ENCODE results near the gene FAM110D.

FAM110D gene

DNA sequence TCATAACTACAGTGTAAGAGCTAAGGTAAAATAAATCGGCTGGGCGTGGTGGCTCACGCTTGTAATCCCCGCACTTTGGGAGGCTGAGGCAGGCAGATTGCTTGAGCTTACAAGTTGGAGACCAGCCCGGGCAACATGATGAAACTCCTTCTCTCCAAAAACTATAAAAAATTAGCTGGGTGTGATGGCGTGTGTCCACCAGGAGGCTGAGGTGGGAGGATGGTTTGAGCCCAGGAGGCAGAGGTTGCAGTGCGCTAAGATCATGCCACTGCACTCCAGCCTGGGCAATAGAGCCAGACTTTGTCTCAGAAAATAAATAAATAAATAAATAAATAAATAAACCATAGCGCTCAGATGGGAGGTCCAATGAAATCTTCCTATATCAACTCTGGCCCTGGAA, 16.7 kb upstream of the FAM110D start:
- Histone ChIP-seq H3K4me3 (ENCODE audit: low read length) (no peak overlapping the region), H3K4ac (ENCODE audit: low read depth, low read length) (no peak overlapping the region), H3K56ac (ENCODE audit: low read length) (no peak overlapping the region), H4K5ac (ENCODE audit: low read length) (no peak overlapping the region), H3K4me1 (ENCODE audit: control insufficient read depth, low read depth, low read length) (no peaks in the 10 kb centered on the region), H3K79me2 (ENCODE audit: control insufficient read depth, insufficient read depth, low read length) (no peaks in the 10 kb centered on the region), H3K23ac (ENCODE audit: low read length) (no peak overlapping the region), H4K8ac (ENCODE audit: low read depth, low read length) (no peak overlapping the region), H2AK5ac (ENCODE audit: low read length) (no peak overlapping the region), H3K18ac (ENCODE audit: low read length) (no peak overlapping the region), H3K36me3 (ENCODE audit: control insufficient read depth, insufficient read depth, low read length) (no peaks in the 10 kb centered on the region), H3K79me1 (ENCODE audit: low read length) (no peaks in the 10 kb centered on the region), H2BK5ac (ENCODE audit: low read length) (no peak overlapping the region), H3K27me3 (ENCODE audit: insufficient read depth, low read length, poor library complexity) (no peaks in the 10 kb centered on the region), H3K27ac (ENCODE audit: low read depth, low read length) (no peak overlapping the region), H2BK120ac (ENCODE audit: low read depth, low read length) (no peak overlapping the region), H2BK15ac (replicated peaks; ENCODE audit: low read depth) (no peak overlapping the region), H3K4me2 (ENCODE audit: low read length) (no peak overlapping the region), H3K9ac (ENCODE audit: low read length) (no peak overlapping the region)
- no peak for DNase-seq
- no CpG with 5 or more reads among the region's 8 CpGs for WGBS (ENCODE audit: extremely low coverage, insufficient coverage, low lambda C conversion rate)

DNA sequence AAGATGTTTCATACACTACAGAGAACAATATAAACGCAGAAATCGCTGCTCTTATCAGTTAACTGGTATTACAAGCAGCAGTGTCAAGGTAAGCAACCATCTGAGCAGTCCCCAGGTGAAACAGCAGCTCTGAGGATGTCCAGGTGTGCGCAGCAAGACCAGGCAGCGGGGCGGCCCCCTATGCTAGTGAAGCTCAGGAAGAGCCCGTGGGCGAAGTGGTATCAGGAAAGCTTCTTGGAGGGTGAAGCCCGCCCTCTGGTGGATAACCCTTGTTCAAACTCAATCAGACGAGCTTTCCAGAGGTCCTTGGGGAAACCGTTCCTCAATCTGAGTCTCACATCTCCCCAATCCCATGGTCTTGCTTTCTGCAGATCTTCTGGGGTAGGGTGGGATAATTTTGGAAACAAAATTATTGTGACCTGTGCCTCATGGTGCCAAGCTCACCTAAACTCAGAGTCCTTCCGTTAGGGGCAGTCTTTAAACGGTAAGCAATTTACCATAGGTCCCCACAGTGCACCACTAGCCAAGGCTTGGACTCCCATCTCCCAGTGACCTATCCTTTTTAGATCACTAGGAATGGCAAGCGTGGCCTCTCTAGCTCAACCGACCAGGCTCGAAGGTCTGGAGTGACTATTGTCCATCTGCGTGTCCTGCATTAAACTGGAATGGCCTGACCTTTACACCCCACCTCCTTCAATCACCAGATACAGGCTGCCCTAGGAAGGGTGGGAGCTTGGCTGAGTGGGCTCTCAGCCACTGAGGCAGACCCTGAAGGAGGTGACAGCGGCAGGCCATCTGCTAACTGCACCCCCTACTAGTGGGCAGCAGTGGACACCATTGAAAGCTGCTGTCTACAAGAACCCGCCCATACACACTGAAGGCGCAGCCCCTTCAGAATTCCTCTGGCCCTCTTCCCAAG, 13.6 kb upstream of the FAM110D start:
- Histone ChIP-seq H3K23ac (ENCODE audit: low read length) (no peak overlapping the region), H4K8ac (ENCODE audit: low read depth, low read length) (no peak overlapping the region), H2BK15ac (replicated peaks; ENCODE audit: low read depth) (no peak overlapping the region), H3K79me2 (ENCODE audit: control insufficient read depth, insufficient read depth, low read length) (no peaks in the 10 kb centered on the region), H2AK5ac (ENCODE audit: low read length) (no peak overlapping the region), H3K79me1 (ENCODE audit: low read length) (no peaks in the 10 kb centered on the region), H3K4ac (ENCODE audit: low read depth, low read length) (no peak overlapping the region), H3K9ac (ENCODE audit: low read length) (no peak overlapping the region), H3K4me1 (ENCODE audit: control insufficient read depth, low read depth, low read length) (no peaks in the 10 kb centered on the region), H3K56ac (ENCODE audit: low read length) (no peak overlapping the region), H4K5ac (ENCODE audit: low read length) (no peak overlapping the region), H3K27me3 (ENCODE audit: insufficient read depth, low read length, poor library complexity) (no peaks in the 10 kb centered on the region), H3K36me3 (ENCODE audit: control insufficient read depth, insufficient read depth, low read length) (no peaks in the 10 kb centered on the region), H2BK5ac (ENCODE audit: low read length) (no peak overlapping the region), H2BK120ac (ENCODE audit: low read depth, low read length) (no peak overlapping the region), H3K27ac (ENCODE audit: low read depth, low read length) (no peak overlapping the region), H3K4me2 (ENCODE audit: low read length) (no peak overlapping the region), H3K4me3 (ENCODE audit: low read length) (no peak overlapping the region), H3K18ac (ENCODE audit: low read length) (no peak overlapping the region)
- WGBS (ENCODE audit: extremely low coverage, insufficient coverage, low lambda C conversion rate): no CpG with 5 or more reads among the region's 19 CpGs
- DNase-seq: peak; percentile 89

DNA sequence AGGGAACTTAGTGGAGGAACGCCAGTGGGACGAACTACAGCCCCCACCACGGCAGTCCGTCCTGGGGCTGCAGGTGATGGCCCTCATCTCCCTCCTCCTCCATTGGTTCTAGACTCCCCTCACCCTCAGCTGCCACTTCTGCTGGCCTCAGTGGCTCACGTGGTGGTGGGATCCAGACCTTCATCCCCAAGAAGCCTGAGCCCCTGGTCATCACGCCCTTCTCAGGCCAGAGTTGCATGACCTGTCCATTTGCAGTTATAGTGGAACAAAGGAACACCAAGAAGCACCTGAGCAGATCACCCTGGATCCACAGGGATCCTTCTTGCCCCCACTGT, 13.0 kb upstream of the FAM110D start:
- Histone ChIP-seq H3K4me3 (ENCODE audit: low read length) (no peak overlapping the region), H3K4me1 (ENCODE audit: control insufficient read depth, low read depth, low read length) (no peaks in the 10 kb centered on the region), H3K4me2 (ENCODE audit: low read length) (no peak overlapping the region), H2BK15ac (replicated peaks; ENCODE audit: low read depth) (no peak overlapping the region), H3K27me3 (ENCODE audit: insufficient read depth, low read length, poor library complexity) (no peaks in the 10 kb centered on the region), H4K8ac (ENCODE audit: low read depth, low read length) (no peak overlapping the region), H3K27ac (ENCODE audit: low read depth, low read length) (no peak overlapping the region), H3K18ac (ENCODE audit: low read length) (no peak overlapping the region), H3K9ac (ENCODE audit: low read length) (no peak overlapping the region), H2BK120ac (ENCODE audit: low read depth, low read length) (no peak overlapping the region), H3K79me1 (ENCODE audit: low read length) (no peaks in the 10 kb centered on the region), H3K79me2 (ENCODE audit: control insufficient read depth, insufficient read depth, low read length) (no peaks in the 10 kb centered on the region), H3K23ac (ENCODE audit: low read length) (no peak overlapping the region), H4K5ac (ENCODE audit: low read length) (no peak overlapping the region), H2BK5ac (ENCODE audit: low read length) (no peak overlapping the region), H2AK5ac (ENCODE audit: low read length) (no peak overlapping the region), H3K56ac (ENCODE audit: low read length) (peak overlapping the region; percentile 10), H3K4ac (ENCODE audit: low read depth, low read length) (no peak overlapping the region), H3K36me3 (ENCODE audit: control insufficient read depth, insufficient read depth, low read length) (no peaks in the 10 kb centered on the region)
- no peak for DNase-seq
- WGBS (ENCODE audit: extremely low coverage, insufficient coverage, low lambda C conversion rate): no CpG with 5 or more reads among the region's 6 CpGs

- H2BK15ac ChIP-seq (replicated peaks; ENCODE audit: low read depth): no peak overlapping the region
- no peaks in the 10 kb centered on the region for H3K4me1 ChIP-seq (ENCODE audit: control insufficient read depth, low read depth, low read length)
- no peak overlapping the region for H3K18ac ChIP-seq (ENCODE audit: low read length)
- H4K5ac ChIP-seq (ENCODE audit: low read length): no peak overlapping the region
- DNase-seq: no peak
- no peak overlapping the region for H3K56ac ChIP-seq (ENCODE audit: low read length)
- H3K79me2 ChIP-seq (ENCODE audit: control insufficient read depth, insufficient read depth, low read length): no peaks in the 10 kb centered on the region
- no peak overlapping the region for H3K27ac ChIP-seq (ENCODE audit: low read depth, low read length)
- H2BK5ac ChIP-seq (ENCODE audit: low read length): no peak overlapping the region
- no peak overlapping the region for H3K9ac ChIP-seq (ENCODE audit: low read length)
- H3K4me3 ChIP-seq (ENCODE audit: low read length): no peak overlapping the region
- H3K79me1 ChIP-seq (ENCODE audit: low read length): no peaks in the 10 kb centered on the region
- H3K23ac ChIP-seq (ENCODE audit: low read length): no peak overlapping the region
- H4K8ac ChIP-seq (ENCODE audit: low read depth, low read length): no peak overlapping the region
- H3K4ac ChIP-seq (ENCODE audit: low read depth, low read length): no peak overlapping the region
- no peaks in the 10 kb centered on the region for H3K36me3 ChIP-seq (ENCODE audit: control insufficient read depth, insufficient read depth, low read length)
- H2BK120ac ChIP-seq (ENCODE audit: low read depth, low read length): no peak overlapping the region
- H3K27me3 ChIP-seq (ENCODE audit: insufficient read depth, low read length, poor library complexity): no peaks in the 10 kb centered on the region
- no peak overlapping the region for H2AK5ac ChIP-seq (ENCODE audit: low read length)
- no peak overlapping the region for H3K4me2 ChIP-seq (ENCODE audit: low read length)
These were observed 10.0 kb upstream of the FAM110D start for GRCh38 chr1:26148887-26149286.

GRCh38 chr1:26153966-26154532, 4.8 kb upstream of the FAM110D start:
- Histone ChIP-seq H2BK120ac (ENCODE audit: low read depth, low read length) (no peak overlapping the region), H3K36me3 (ENCODE audit: control insufficient read depth, insufficient read depth, low read length) (no peaks in the 10 kb centered on the region), H3K79me2 (ENCODE audit: control insufficient read depth, insufficient read depth, low read length) (no peaks in the 10 kb centered on the region), H3K9ac (ENCODE audit: low read length) (no peak overlapping the region), H3K4me1 (ENCODE audit: control insufficient read depth, low read depth, low read length) (peaks cover 24% of the 10 kb centered on the region), H2BK5ac (ENCODE audit: low read length) (no peak overlapping the region), H3K27me3 (ENCODE audit: insufficient read depth, low read length, poor library complexity) (no peaks in the 10 kb centered on the region), H4K8ac (ENCODE audit: low read depth, low read length) (no peak overlapping the region), H2AK5ac (ENCODE audit: low read length) (peak overlapping the region; percentile 48), H4K5ac (ENCODE audit: low read length) (no peak overlapping the region), H2BK15ac (replicated peaks; ENCODE audit: low read depth) (no peak overlapping the region), H3K4me2 (ENCODE audit: low read length) (no peak overlapping the region), H3K18ac (ENCODE audit: low read length) (no peak overlapping the region), H3K4ac (ENCODE audit: low read depth, low read length) (no peak overlapping the region), H3K56ac (ENCODE audit: low read length) (peak overlapping the region; percentile 76), H3K23ac (ENCODE audit: low read length) (no peak overlapping the region), H3K4me3 (ENCODE audit: low read length) (no peak overlapping the region), H3K79me1 (ENCODE audit: low read length) (no peaks in the 10 kb centered on the region), H3K27ac (ENCODE audit: low read depth, low read length) (no peak overlapping the region)
- WGBS (ENCODE audit: extremely low coverage, insufficient coverage, low lambda C conversion rate): no CpG with 5 or more reads among the region's 5 CpGs
- no peak for DNase-seq
